Activated CD4-positive, alpha-beta T cell treated with anti-CD3 and anti-CD28 coated beads, Interleukin-2, amount 50 U/mL, for 1 hour (primary cell): ENCODE measurements around the gene ZFP36L1.
"Not testable (repeated sequence)": the region's sequence is repeated elsewhere in the genome, so short reads cannot be mapped to it uniquely, and the experiment has no call there.

Experiments used
- DNase-seq: peaks from one replicate; pipeline ENCODE4 v3.0.0-alpha.2; 2020

Gene ZFP36L1

GRCh38 chr14:68782091-68782981 is 10.5 kb downstream of the ZFP36L1 start:
- peak; percentile 45 for DNase-seq

DNA sequence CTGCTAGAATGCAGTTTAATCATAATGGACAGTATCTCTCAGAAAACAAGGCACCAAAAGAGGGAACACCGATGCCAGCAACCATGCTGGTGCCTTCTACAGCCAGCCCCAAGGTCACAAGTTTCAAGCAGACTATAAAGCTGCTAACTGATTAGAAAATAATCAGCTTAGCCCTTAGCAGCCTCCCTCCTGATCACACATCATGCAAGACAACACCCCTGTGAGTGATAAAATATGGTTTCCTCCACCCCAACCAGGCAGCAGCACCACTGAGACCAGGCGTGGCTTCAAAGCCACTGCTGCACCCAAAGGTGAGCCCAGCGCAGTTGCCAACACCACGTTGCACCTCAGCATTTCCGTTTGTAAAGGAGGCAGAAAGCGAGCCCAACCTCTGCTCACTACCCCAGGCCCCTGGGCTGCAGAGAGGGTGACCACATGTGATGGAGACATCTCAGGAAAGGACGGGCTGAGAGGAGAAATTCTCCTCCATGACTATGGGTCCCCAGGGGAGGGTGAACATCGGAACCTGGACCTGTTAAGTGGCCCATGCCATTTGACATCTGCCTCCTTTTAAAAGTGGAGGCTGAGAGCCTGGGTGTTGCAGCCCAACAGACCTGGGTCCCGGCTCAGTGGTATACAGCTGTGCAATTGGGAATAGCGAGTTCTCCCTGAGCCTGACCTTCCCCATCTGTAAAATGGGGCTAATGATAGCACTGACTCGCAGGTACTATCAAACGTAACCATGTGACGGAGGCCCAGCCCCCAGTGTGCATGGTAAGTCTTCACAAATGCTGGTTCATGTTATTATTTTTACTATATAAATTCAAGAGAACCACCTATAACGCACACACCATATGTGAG is 11.5 kb downstream of the ZFP36L1 start:
- DNase-seq = peak; percentile 68

- peak; percentile 33 for DNase-seq
These were observed 12.3 kb downstream of the ZFP36L1 start for GRCh38 chr14:68780358-68781160.

- peak; percentile 58 for DNase-seq
These were observed 13.0 kb downstream of the ZFP36L1 start for GRCh38 chr14:68779761-68780323.

GRCh38 chr14:68777644-68778043 is 15.2 kb downstream of the ZFP36L1 start:
- no peak for DNase-seq

DNA sequence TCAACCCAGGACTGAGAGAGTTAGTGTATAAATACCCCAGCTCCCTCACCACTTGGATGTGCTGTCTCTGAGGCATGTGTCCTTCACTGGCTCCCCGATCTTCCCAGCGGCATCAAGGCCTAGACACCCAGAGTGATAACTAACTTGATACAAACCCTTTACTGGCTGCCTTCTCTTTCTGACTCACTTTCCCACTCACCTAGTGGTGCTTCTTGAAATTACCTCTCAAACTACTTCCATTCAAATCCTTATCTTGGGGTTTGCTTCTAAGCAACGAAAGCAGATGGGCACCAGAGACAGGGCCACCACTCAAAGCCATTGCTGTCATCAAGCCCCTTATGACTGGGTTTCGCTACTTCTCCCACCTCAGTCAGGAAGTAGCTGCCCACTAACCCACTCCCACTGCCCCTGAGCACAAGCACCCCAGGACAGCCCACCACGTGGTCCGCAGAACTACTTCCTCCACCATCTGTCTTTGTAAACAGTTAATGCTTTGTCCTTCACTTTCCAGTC is 17.2 kb downstream of the ZFP36L1 start:
- DNase-seq = no peak

GRCh38 chr14:68774771-68775613 is 17.9 kb downstream of the ZFP36L1 start:
- no peak for DNase-seq

- DNase-seq = no peak
These were observed 20.0 kb downstream of the ZFP36L1 start for GRCh38 chr14:68772761-68773381.

DNA sequence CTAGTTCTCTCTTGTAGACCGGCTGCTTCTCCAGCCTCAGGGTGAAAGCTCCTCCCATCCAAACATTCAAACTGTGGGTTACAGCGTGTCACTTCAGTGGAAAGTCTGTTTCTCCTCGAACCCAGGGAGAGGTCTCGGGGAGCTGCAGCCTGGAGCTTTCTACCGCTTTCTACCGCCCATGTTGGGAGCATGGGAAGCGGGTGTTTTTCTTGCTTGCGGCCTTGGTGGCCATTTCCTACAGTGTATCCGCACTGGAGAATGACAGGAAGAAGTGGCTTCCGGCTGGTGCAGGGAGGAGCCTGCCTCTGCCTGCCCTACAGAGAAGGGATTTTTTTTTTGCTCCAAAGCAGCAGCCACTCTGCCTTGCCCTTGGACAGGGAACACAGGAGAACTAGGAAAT is 21.2 kb downstream of the ZFP36L1 start:
- DNase-seq = no peak

DNA sequence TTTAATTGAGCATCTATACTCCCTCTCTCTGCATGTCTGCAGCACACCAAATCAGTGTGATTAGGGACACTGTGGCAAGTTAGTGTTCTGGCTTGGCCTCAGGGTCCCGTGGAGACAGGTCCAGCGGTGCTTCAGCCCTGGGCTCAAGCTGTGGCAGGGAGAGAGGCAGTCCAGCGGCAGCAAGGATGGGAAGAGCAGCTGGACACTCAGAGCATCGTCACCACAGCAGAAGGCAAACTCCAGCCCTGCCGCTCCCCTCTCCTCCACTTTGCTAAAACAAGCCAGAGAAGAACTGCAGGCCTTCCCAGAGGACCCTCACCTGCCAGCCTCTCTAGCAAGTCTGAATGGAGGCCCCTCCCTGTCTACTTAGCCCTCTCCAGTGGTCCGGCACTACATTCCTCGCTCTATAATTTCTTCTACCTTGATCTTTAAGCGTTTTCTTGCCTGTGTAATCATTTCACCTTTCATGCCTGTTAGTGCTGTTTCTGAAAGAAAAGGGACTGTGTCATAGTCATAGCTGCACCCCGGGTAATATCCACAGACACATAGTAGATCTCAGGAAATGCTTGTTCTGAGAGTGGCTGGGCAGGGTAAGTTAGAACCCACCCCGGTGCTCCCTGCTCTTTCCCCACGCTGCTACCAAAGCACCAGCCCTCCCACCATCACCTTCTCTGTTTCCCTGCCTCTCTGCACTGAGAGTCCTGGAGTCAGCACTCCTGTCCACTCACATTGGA is 22.1 kb downstream of the ZFP36L1 start:
- DNase-seq = no peak

- no peak for DNase-seq
These were observed 22.8 kb downstream of the ZFP36L1 start for GRCh38 chr14:68770051-68770450.

- DNase-seq = no peak
These were observed 24.6 kb downstream of the ZFP36L1 start for GRCh38 chr14:68768316-68768715.

DNA sequence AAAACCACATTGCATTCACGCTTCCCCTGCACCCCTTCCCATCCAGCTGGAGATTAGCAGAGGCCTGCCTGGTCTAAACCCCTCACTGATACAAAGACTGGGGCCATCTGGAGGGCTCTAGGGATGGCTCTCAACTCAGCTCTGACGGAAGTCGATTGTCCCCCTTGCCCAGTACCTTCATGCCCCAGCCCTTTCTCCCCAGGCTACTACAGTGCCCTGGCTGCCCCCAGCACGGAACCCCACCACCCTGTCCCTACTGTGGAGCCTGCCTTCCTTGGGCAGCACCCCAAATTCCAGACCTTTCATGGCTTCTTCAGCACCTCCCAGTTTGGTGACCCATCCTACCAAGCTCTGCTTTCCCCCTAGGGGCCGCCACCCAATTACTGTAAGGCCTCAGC is 25.6 kb downstream of the ZFP36L1 start:
- DNase-seq = no peak

DNA sequence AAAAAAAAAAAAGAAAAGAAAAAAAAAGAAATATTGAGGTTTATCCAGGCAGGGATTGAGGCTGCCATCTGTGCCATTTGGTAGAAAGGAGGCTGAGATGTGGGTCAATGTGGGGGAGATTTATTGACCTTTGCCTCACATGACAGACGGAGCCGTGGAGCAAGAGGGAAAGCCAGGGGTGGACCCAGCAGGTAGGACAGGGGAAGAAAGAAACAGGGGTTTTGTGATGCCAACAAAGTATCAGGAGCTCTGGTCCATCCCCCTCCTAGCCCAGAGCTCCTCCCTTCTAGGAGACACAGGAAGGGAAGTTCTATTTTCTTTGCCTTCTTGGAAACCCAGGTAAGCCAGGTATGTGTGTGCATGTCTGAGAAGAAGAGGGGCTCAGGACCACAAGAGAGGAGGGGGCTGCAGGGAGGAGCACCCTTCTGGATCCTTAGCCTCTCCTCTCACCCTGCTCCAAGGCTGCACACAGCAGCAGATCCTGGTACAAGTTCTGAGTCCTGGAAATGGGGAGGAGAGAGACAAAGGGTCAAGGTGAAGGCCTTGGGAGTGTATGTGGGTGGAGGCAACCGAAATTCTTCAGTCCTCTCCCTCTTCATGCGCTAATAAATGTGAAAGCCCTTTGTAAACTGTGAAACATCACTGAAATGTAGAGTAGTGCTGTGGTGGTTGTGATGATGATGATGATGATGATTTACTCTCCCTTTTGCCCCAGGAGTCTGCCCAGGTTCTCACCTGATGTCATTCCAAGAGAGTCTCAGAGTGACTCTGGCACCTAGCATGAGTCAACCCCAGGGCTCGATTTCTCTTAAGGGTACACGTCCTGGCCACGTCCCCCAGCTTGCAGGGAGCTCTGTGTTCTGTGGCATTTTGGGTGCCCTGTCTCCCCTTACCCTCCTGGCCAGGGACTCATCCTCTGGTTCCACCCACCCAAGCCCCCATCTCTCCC is 26.3 kb downstream of the ZFP36L1 start:
- no peak for DNase-seq

- DNase-seq = not testable (repeated sequence)
These were observed 29.0 kb downstream of the ZFP36L1 start for GRCh38 chr14:68763843-68764242.

- no peak for DNase-seq
These were observed 29.7 kb downstream of the ZFP36L1 start for GRCh38 chr14:68762953-68763764.

DNA sequence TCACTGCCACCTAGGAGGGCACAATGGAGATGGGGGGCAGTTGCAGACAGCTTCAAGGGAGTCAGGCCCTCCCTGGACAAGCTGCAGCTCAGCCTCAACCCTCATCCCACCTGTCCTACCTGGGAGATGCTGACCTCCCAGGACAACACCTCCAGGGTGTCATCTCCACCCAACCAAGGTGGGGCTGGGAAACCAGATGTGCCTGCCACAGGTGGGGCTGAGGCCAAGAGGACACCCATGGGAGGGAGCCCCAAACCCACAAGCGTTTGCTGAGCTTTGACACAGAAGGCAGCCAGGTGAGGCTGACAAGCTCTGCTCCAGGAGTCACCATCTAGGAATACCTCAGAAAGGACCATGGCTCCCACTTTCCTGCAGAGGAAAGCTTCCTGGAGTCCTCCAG is 31.5 kb downstream of the ZFP36L1 start:
- no peak for DNase-seq

GRCh38 chr14:68760761-68761160 is 32.1 kb downstream of the ZFP36L1 start:
- DNase-seq = no peak
